A673 (cell line): ENCODE data around the gene STYXL1. TPM values are rescaled to one million over a fixed set of nuclear protein-coding genes. Genes with fewer than 3 reads are reported as not detected.
"Not testable (repeated sequence)": the region's sequence is repeated elsewhere in the genome, so short reads cannot be mapped to it uniquely, and the experiment has no call there.

Source experiments
- BruUV-seq: library from RNA; stranded (reverse); fragments of 400-500 nt; replicated peaks from 2 replicates; lab custom pipeline; 2021; lab: Mats Ljungman, UMichigan
- CTCF ChIA-PET: fragments of 300-600 bp; sonication (Branson Sonifier 250); formaldehyde crosslinking; loops from one replicate; lab custom pipeline; 2022; ENCODE audit warnings: antibody characterized with exemption; lab: Charles Lee
- POLR2A ChIA-PET: fragments of 300-600 bp; sonication (Branson Sonifier 250); formaldehyde crosslinking; loops from one replicate; lab custom pipeline; 2022; ENCODE audit warnings: antibody characterized with exemption; ENCODE audit not compliant: low non-redundant PET; lab: Charles Lee
- DNase-seq: peaks from one replicate; pipeline ENCODE4 v3.0.0-alpha.2; 2015; ENCODE audit warnings: low spot score
- H3K27ac ChIP-seq: fragments of 200-600 bp; sonication (generic); 2 replicates; pipeline ENCODE4 v1.5.1; 2016; ENCODE audit warnings: mixed run types, low read depth, mild to moderate bottlenecking, mixed read lengths, antibody characterized with exemption, low read length; ENCODE audit not compliant: poor library complexity, severe bottlenecking
- H3K27me3 ChIP-seq: fragments of 200-600 bp; sonication (generic); replicated peaks from 2 replicates; pipeline ENCODE4 v1.6.1; 2017; ENCODE audit warnings: mixed run types, low read depth, mild to moderate bottlenecking, mixed read lengths, antibody characterized with exemption, low read length; ENCODE audit not compliant: insufficient read depth, poor library complexity
- H3K36me3 ChIP-seq: fragments of 200-600 bp; sonication (generic); 2 replicates; pipeline ENCODE4 v1.6.1; 2016; ENCODE audit warnings: mixed run types, mild to moderate bottlenecking, mixed read lengths, antibody characterized with exemption, low read length; ENCODE audit not compliant: insufficient read depth, poor library complexity, severe bottlenecking
- H3K4me1 ChIP-seq: fragments of 200-600 bp; sonication (generic); 2 replicates; pipeline ENCODE4 v1.6.1; 2017; ENCODE audit warnings: mixed run types, mild to moderate bottlenecking, mixed read lengths, antibody characterized with exemption, low read length; ENCODE audit not compliant: insufficient read depth, poor library complexity, severe bottlenecking
- H3K4me3 ChIP-seq: fragments of 200-600 bp; sonication (generic); 2 replicates; pipeline ENCODE4 v1.5.1; 2016; ENCODE audit warnings: low read depth, mixed run types, mild to moderate bottlenecking, mixed read lengths, low read length; ENCODE audit not compliant: poor library complexity, severe bottlenecking
- H3K9me3 ChIP-seq: fragments of 200-600 bp; sonication (generic); 2 replicates; pipeline ENCODE4 v1.6.1; 2016; ENCODE audit warnings: mixed run types, low read depth, mild to moderate bottlenecking, mixed read lengths, antibody characterized with exemption, low read length; ENCODE audit not compliant: poor library complexity, severe bottlenecking
- CTCF ChIP-seq: fragments of 300-800, 200-600 bp; sonication (generic); conservative IDR thresholded peaks from 2 replicates; pipeline ENCODE4 v1.5.1; 2017; ENCODE audit warnings: low read depth, mild to moderate bottlenecking, antibody characterized with exemption, low read length, moderate library complexity, mixed read lengths
- EZH2 ChIP-seq: fragments of 200-600 bp; sonication (generic); IDR thresholded peaks from 2 replicates; pipeline ENCODE4 v1.6.1; 2017; ENCODE audit warnings: borderline replicate concordance, low read depth, mild to moderate bottlenecking, mixed read lengths, antibody characterized with exemption, low read length; ENCODE audit not compliant: poor library complexity, severe bottlenecking
- intact Hi-C: fragments of 100-400 bp; cut with micrococcal nuclease; formaldehyde crosslinking; loops from one replicate; pipeline ENCODE4 v1.10.0; 2022; ENCODE audit not compliant: unreplicated experiment
- total RNA-seq: library from RNA; stranded (reverse); gene quantifications from 2 replicates; pipeline ENCODE4 v1.2.3, GENCODE V29; 2021

The STYXL1 gene
- total RNA-seq, 1 experiment from 2014 or later = 36.3 TPM

GRCh38 chr7:76022026-76022780 is 25.6 kb downstream of the STYXL1 start:
- no peak overlapping the region for H3K4me3 ChIP-seq
- H3K4me1 ChIP-seq = no peaks in the 10 kb centered on the region
- ChIA-PET CTCF (no interaction called here), POLR2A (no interaction called here)
- no peaks in the 10 kb centered on the region for H3K27me3 ChIP-seq
- no TSS peak for BruUV-seq
- no peak overlapping the region for H3K27ac ChIP-seq
- no peaks in the 10 kb centered on the region for H3K9me3 ChIP-seq
- H3K36me3 ChIP-seq = peaks cover 5% of the 10 kb centered on the region
- DNase-seq = no peak
- intact Hi-C loops = no loop called here
- TF ChIP-seq CTCF (no peak), EZH2 (no peak)

- Histone ChIP-seq H3K36me3 (peaks cover 5% of the 10 kb centered on the region), H3K27ac (no peak overlapping the region), H3K9me3 (no peaks in the 10 kb centered on the region), H3K4me1 (no peaks in the 10 kb centered on the region), H3K27me3 (no peaks in the 10 kb centered on the region), H3K4me3 (no peak overlapping the region)
- POLR2A ChIA-PET = interaction anchor here (0.6 kb wide), 1 partner anchor 21 kb away, joined by 7 read pairs; no protein-coding TSS in a partner anchor
- CTCF ChIA-PET = interaction anchor here (0.6 to 1.4 kb wide), 4 partner anchors 154 to 407 kb away, joined by 3 to 14 read pairs (median 4); no protein-coding TSS in a partner anchor
- no TSS peak for BruUV-seq
- DNase-seq = peak; percentile 71
- intact Hi-C loops = no loop called here
- TF ChIP-seq EZH2 (no peak), CTCF (peak; percentile 93)
Measured at GRCh38 chr7:76020031-76020714, 27.6 kb downstream of the STYXL1 start.

- DNase-seq, H3K27ac ChIP-seq, H3K4me1 ChIP-seq, POLR2A ChIA-PET, BruUV-seq, H3K9me3 ChIP-seq, CTCF ChIA-PET, H3K36me3 ChIP-seq, H3K4me3 ChIP-seq, H3K27me3 ChIP-seq: not testable (repeated sequence)
- intact Hi-C loops = loop anchor here (2.0 kb wide), 1 partner anchor 152 kb away; no protein-coding TSS in a partner anchor
Measured at GRCh38 chr7:76018520-76018919, 29.3 kb downstream of the STYXL1 start.
